ENCODE measurements around the gene RASA3. TPM values are rescaled to one million over a fixed set of nuclear protein-coding genes. Genes with fewer than 3 reads are reported as not detected.
A peak's percentile ranks its signal among the peaks of the same experiment; 100 is the strongest.
"Not testable (repeated sequence)": the region's sequence is repeated elsewhere in the genome, so short reads cannot be mapped to it uniquely, and the experiment has no call there.

Gene RASA3
- total RNA-seq, 1 donor from 2014 or later = 29.9 TPM

- Mint-ChIP-seq H3K27me3 (ENCODE audit: low read depth) (no peaks in the 10 kb centered on the region), H3K4me1 (ENCODE audit: low read depth) (peaks cover 4% of the 10 kb centered on the region), H3K36me3 (ENCODE audit: low read depth) (no peaks in the 10 kb centered on the region), H3K27ac (ENCODE audit: unreplicated experiment) (no peak overlapping the region), H3K9me3 (ENCODE audit: low read depth) (no peaks in the 10 kb centered on the region), H3K4me3 (ENCODE audit: unreplicated experiment) (no peak overlapping the region)
- peak; percentile 17 for DNase-seq (ENCODE audit: low spot score)
- TF ChIP-seq, protein P1, sequence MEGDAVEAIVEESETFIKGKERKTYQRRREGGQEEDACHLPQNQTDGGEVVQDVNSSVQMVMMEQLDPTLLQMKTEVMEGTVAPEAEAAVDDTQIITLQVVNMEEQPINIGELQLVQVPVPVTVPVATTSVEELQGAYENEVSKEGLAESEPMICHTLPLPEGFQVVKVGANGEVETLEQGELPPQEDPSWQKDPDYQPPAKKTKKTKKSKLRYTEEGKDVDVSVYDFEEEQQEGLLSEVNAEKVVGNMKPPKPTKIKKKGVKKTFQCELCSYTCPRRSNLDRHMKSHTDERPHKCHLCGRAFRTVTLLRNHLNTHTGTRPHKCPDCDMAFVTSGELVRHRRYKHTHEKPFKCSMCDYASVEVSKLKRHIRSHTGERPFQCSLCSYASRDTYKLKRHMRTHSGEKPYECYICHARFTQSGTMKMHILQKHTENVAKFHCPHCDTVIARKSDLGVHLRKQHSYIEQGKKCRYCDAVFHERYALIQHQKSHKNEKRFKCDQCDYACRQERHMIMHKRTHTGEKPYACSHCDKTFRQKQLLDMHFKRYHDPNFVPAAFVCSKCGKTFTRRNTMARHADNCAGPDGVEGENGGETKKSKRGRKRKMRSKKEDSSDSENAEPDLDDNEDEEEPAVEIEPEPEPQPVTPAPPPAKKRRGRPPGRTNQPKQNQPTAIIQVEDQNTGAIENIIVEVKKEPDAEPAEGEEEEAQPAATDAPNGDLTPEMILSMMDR (IDR thresholded peaks at IDR 0.05) = no peak
Observed at GRCh38 chr13:114136576-114136975, 4.2 kb upstream of the RASA3 start.

- Mint-ChIP-seq H3K4me1 (ENCODE audit: low read depth) (peaks cover 12% of the 10 kb centered on the region), H3K36me3 (ENCODE audit: low read depth) (no peaks in the 10 kb centered on the region), H3K4me3 (ENCODE audit: unreplicated experiment) (no peak overlapping the region), H3K27me3 (ENCODE audit: low read depth) (no peaks in the 10 kb centered on the region), H3K9me3 (ENCODE audit: low read depth) (no peaks in the 10 kb centered on the region), H3K27ac (ENCODE audit: unreplicated experiment) (no peak overlapping the region)
- TF ChIP-seq, protein P1 (IDR thresholded peaks at IDR 0.05) = no peak
- DNase-seq (ENCODE audit: low spot score) = peak; percentile 51
Observed at GRCh38 chr13:114135731-114136171, 3.3 kb upstream of the RASA3 start.

DNA sequence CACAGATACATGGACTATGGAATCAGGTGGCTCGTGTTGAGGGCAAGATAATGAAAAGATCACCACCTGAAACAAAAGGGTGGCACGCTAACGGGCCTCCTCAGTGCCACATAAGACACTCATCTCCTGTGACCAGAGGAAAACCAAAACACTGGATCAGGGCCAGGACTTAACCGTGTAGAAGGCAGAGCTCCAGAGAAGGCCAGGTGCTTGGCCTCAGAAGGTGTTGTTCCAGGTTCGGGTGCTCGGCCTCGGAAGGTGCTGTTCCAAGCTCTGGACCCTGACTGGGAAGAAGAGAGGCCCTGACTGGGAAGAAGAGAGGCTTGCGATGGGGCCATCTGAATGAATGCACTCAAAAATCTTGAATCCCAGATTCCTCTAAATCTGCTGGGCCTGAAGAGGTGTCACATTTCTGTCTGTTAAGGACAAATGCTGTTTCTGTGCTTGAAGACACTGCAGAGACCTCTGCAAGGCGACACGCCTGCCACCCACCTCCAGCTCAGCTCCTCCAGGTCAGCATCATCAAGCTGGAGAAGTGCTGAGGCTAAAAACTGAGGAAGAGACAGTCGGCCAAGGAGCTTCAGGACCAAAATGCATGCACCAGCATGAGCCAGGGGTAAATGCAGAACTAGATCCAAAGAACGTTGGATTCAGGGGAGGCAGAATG is 2.7 kb upstream of the RASA3 start:
- H3K27ac Mint-ChIP-seq (ENCODE audit: unreplicated experiment) = no peak overlapping the region

DNA sequence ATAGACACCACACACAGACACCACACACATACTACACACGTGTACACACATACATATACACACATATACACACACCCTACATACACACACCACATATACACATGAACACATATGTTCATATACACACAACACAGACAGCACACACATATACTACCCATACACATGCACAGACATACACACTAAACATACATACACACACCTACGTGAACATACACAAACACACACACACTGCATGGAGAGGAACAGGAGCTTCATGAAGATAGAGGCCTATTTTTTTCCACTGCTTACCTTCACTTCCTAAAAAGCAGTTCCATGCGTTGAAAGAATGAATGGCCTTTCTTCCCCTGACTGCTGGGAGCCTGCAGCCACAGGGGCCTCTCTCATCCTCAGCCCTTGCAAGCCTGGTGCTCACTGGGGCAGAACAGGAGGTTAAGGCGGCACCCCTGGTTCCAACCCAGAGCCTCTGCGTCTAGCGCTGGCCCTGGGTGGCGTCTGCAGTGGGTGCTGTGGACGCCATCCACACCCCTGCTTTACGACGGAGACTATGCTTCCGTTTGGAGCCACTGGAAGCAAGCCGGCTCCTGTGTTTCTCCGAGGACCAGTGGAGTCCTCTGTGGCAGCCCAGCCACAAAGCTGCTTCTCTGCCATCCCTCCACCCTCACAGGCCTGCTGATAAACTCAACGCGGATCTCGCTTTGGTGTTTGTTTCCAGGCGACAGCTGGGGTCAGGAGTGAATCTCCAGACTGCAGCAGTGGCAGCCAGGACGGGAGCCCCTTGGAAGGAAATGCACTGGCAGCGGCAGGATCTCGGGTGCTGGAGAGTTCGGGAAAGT is 1.9 kb upstream of the RASA3 start:
- Mint-ChIP-seq H3K36me3 (ENCODE audit: low read depth) (no peaks in the 10 kb centered on the region), H3K27ac (ENCODE audit: unreplicated experiment) (no peak overlapping the region), H3K4me3 (ENCODE audit: unreplicated experiment) (peak overlapping the region; percentile 51), H3K9me3 (ENCODE audit: low read depth) (no peaks in the 10 kb centered on the region), H3K27me3 (ENCODE audit: low read depth) (no peaks in the 10 kb centered on the region), H3K4me1 (ENCODE audit: low read depth) (peaks cover 27% of the 10 kb centered on the region)
- TF ChIP-seq, protein P1 (IDR thresholded peaks at IDR 0.05) = no peak
- peak; percentile 58 for DNase-seq (ENCODE audit: low spot score)

More for the DNA sequence above, 2.7 kb upstream of the RASA3 start:
- TF ChIP-seq, protein P1 (IDR thresholded peaks at IDR 0.05) = no peak
- no peaks in the 10 kb centered on the region for H3K36me3 Mint-ChIP-seq (ENCODE audit: low read depth)
- H3K4me1 Mint-ChIP-seq (ENCODE audit: low read depth) = peaks cover 19% of the 10 kb centered on the region
- peak; percentile 9 for DNase-seq (ENCODE audit: low spot score)
- no peak overlapping the region for H3K4me3 Mint-ChIP-seq (ENCODE audit: unreplicated experiment)
- H3K27me3 Mint-ChIP-seq (ENCODE audit: low read depth) = no peaks in the 10 kb centered on the region
- H3K9me3 Mint-ChIP-seq (ENCODE audit: low read depth) = no peaks in the 10 kb centered on the region

- H3K27me3 Mint-ChIP-seq (ENCODE audit: low read depth) = not testable (repeated sequence)
Observed at GRCh38 chr13:114133552-114133951, 1.1 kb upstream of the RASA3 start.

DNA sequence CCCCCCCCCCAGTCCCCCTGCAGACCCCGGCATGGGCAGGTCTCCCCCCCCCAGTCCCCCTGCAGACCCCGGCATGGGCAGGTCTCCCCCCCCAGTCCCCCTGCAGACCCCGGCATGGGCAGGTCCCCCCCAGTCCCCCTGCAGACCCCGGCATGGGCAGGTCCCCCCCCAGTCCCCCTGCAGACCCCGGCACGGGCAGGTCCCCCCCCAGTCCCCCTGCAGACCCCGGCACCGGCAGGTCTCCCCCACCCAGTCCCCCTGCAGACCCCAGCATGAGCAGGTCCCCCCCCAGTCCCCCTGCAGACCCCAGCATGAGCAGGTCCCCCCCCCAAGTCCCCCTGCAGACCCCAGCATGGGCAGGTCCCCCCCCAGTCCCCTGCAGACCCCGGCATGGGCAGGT is 703 bp upstream of the RASA3 start:
- not testable (repeated sequence) for H3K4me3 Mint-ChIP-seq (ENCODE audit: unreplicated experiment); H3K27ac Mint-ChIP-seq (ENCODE audit: unreplicated experiment); H3K36me3 Mint-ChIP-seq (ENCODE audit: low read depth); H3K9me3 Mint-ChIP-seq (ENCODE audit: low read depth); H3K27me3 Mint-ChIP-seq (ENCODE audit: low read depth)
- DNase-seq (ENCODE audit: low spot score) = peak; percentile 2
- peaks cover 39% of the 10 kb centered on the region for H3K4me1 Mint-ChIP-seq (ENCODE audit: low read depth)

More at GRCh38 chr13:114133552-114133951, 1.1 kb upstream of the RASA3 start:
- not testable (repeated sequence) for H3K9me3 Mint-ChIP-seq (ENCODE audit: low read depth); H3K27ac Mint-ChIP-seq (ENCODE audit: unreplicated experiment); H3K36me3 Mint-ChIP-seq (ENCODE audit: low read depth)
- H3K4me1 Mint-ChIP-seq (ENCODE audit: low read depth) = peaks cover 34% of the 10 kb centered on the region
- DNase-seq (ENCODE audit: low spot score) = peak; percentile 4
- peak overlapping the region; percentile 51 for H3K4me3 Mint-ChIP-seq (ENCODE audit: unreplicated experiment)

All from chondrocyte (in vitro differentiated cells).